KOPT-K1 (cell line): ENCODE results near the gene ADIPOR2.

Experiments used
- H3K27ac ChIP-seq: fragments of 200-600 bp; sonication (generic); 2 replicates; pipeline ENCODE4 v1.5.1; 2016; ENCODE audit warnings: antibody characterized with exemption, mild to moderate bottlenecking, low read depth, low read length; ENCODE audit not compliant: poor library complexity, severe bottlenecking
- H3K36me3 ChIP-seq: fragments of 200-600 bp; sonication (generic); 2 replicates; pipeline ENCODE4 v1.5.1; 2017; ENCODE audit warnings: antibody characterized with exemption, mild to moderate bottlenecking, low read length, moderate library complexity; ENCODE audit not compliant: insufficient read depth
- H3K9me3 ChIP-seq: fragments of 200-600 bp; sonication (generic); 2 replicates; pipeline ENCODE4 v1.5.1; 2017; ENCODE audit warnings: antibody characterized with exemption, low read length, mild to moderate bottlenecking; ENCODE audit not compliant: insufficient read depth, poor library complexity, severe bottlenecking

ADIPOR2 gene

DNA sequence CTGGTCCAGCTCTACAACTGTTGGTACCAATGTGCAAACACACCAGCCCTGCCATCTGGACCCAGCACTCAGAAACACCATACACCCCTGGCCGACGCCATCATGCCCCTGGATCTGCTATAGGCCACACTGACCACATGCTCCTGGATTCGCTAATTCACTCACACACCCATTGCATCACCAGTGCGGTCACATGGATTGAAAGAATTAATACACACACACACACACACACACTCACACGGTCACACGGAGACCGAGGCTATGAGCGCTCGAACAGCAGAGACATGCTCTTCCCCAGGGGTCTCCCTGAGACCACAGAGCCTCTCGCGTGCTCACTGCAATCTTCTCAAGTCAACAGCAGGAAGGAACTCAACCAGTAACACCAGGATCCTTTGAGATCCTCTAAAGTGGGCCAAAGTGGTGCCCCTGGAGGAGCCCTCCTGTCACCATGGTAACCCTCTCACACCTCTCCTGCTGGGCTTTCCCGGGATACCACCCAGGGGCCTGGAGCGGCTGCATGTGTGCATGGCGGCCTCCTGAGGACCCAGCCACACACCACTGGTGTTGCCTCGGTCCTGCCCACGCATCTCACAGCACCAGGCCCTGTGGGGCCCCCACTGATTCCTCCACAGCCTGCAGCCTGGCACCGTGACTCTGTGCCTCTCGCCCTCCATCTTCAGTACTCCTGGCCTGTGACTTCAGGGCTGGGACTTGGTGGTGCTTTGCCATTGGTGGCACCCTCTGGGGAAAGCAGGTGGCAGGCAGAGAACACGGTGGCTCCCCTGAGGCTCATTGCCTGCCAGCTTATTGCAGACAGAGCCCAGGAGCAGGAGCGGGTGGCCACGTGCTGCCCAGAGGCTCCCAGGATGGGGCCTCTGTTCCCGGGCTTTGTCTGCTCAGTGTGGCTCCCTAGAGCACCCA lies 144.6 kb downstream of the ADIPOR2 start:
- H3K36me3 ChIP-seq, result no peaks in the 10 kb centered on the region
- H3K9me3 ChIP-seq, result no peaks in the 10 kb centered on the region
- no peak overlapping the region for H3K27ac ChIP-seq

DNA sequence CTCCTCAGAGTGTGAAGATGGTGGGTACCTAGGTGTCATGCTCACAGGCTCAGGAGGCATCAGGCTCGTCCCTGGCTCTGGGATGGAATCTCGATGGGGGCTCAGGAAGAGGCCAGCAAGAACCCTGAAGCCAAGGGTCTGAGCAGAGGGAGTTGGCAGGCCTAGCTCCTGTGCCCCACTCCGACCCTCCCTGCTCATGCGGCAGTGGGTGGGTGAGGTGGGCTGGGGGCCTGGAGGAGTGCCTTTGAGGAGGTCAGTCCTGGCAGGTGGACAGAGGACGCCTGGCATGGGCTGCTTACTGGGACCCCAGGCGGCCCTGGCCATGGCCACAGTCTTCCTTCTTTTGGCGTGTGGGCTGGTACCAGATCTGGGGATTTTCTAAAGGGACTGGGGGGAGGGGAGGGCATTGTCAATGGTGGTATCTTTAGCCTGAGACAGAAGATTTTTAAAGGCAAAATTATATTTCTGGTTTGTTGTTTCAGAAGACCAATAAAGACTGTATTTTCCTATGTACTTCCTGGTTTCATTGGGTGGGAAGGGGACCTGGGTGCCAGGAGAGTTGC lies 145.5 kb downstream of the ADIPOR2 start:
- Histone ChIP-seq H3K9me3 (no peaks in the 10 kb centered on the region), H3K36me3 (no peaks in the 10 kb centered on the region), H3K27ac (no peak overlapping the region)

DNA sequence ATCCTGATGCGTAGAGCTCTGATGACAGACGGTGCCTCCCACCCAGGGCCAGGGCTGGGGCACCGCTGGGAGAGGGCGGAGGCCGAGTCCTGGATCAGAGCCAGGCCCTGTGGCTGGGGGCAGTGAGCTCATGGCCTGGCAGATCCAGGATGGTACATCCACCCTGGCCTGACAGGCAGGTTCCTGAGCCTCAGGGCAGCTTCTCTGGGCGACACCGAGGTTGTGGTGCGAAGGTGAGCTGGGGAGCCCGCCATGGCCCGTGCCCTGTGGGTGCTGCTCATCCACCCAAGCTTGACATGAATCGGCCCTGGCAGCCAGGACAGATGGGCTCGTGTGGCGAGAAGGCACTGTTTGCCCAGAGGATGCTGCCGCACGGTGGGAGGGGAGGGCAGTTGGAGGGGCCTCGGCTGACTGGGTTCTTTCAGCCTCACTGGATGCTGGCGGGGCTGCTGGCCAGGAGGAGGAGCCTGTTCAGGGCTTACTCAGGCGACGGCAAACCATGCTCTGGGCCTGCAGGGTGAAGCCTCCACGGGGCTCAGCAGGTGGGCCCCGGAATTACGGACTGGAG lies 146.1 kb downstream of the ADIPOR2 start:
- Histone ChIP-seq H3K9me3 (no peaks in the 10 kb centered on the region), H3K27ac (no peak overlapping the region), H3K36me3 (no peaks in the 10 kb centered on the region)

DNA sequence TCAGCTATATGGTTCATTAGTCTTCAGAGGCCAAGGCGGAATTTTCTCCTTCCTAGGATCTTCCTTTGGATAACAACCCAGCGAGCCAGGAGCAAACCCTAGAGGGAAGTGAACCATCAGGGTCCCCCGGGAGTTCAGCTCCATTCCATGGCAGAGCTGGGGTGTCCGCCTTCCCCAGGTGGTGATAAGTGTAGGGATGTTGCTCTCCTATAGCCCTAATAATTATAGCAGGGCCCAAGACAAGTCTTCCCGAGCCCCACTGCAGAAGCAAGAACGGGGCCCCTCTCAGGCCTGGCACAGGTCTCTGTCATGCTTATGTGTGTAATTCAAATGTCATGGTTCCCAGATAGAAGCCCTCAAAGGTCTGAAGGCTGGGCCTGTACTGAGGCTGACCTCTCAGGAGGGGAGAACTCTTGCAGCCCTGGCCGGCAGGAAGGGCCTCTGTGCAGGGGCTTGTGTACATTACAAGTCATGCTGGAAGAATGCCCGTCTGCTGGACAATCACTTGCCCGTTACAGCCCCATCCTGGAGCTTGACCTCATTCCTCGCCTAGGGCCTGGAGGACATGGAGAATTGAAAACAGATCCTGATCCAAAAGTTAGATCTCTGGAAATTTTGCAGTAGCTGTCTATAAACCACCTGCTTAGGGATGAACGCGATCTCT lies 146.8 kb downstream of the ADIPOR2 start:
- Histone ChIP-seq H3K9me3 (no peaks in the 10 kb centered on the region), H3K36me3 (no peaks in the 10 kb centered on the region), H3K27ac (no peak overlapping the region)
